Parietal lobe (tissue), 1 donor: ENCODE measurements around the gene NOTCH2. TPM values are rescaled to one million over a fixed set of nuclear protein-coding genes. Genes with fewer than 3 reads are reported as not detected.

Experiments
- total RNA-seq: library from RNA; depleted of rRNA; stranded (reverse); fragments of >200 nt; gene quantifications from one replicate; pipeline ENCODE4 v1.2.3, GENCODE V29; 2014

Gene NOTCH2
- total RNA-seq = 62.6 TPM

GRCh38 chr1:120069067-120069919 is at the start of gene NOTCH2:
TSS of gene NOTCH2 (minus strand) at chr1:120069662. CDS start at chr1:120069406, 256 bp downstream.

GRCh38 chr1:119896303-119896702 is 173.2 kb downstream of the NOTCH2 start, which contains the start of gene ADAM30:
TSS of gene ADAM30 (minus strand) at chr1:119896515. CDS start at chr1:119896336, 179 bp downstream.

Other genes starting within 250 kb of the NOTCH2 start
- not detected for gene ADAM30, start 173.1 kb downstream of the NOTCH2 start, total RNA-seq
- 32.6 TPM for gene SEC22B, start 106.9 kb upstream of the NOTCH2 start, total RNA-seq